Sigmoid colon (tissue), 7 donors: ENCODE measurements around the gene PRKCI. TPM values are rescaled to one million over a fixed set of nuclear protein-coding genes. Genes with fewer than 3 reads are reported as not detected.

Experiments used
- DNase-seq: peaks from one replicate; pipeline ENCODE4 v3.0.0-alpha.2; 2019
- H3K27ac ChIP-seq, 4 donors: fragments of 200-600 bp; sonication (generic); one replicate each; pipeline ENCODE4 v1.5.1; 2016 to 2019; ENCODE audit warnings: mild to moderate bottlenecking in 1 of 4
- H3K27me3 ChIP-seq, 3 donors: fragments of 200-600 bp; sonication (generic); one replicate each; pipeline ENCODE4 v1.5.1; 2019; ENCODE audit warnings: mild to moderate bottlenecking in 1 of 3
- H3K36me3 ChIP-seq, 4 donors: fragments of 200-600 bp; sonication (generic); one replicate each; pipeline ENCODE4 v1.5.1; 2016 to 2019
- H3K4me1 ChIP-seq, 4 donors: fragments of 200-600 bp; sonication (generic); one replicate each; pipeline ENCODE4 v1.5.1; 2017 to 2019
- H3K4me3 ChIP-seq, 4 donors: fragments of 200-600 bp; sonication (generic); one replicate each; pipeline ENCODE4 v1.5.1; 2017 to 2019; ENCODE audit warnings: mild to moderate bottlenecking in 2 of 4, moderate library complexity in 1 of 4
- H3K9me3 ChIP-seq, 4 donors: fragments of 200-600 bp in 3 of 4; sonication (generic) in 3 of 4; one replicate each; pipeline versions ENCODE4 v1.5.1 to v1.6.1; 2013 to 2019
- CTCF ChIP-seq, 4 experiments: fragments of 450-650 bp in 3 of 4; fragments of 200-600 bp in 1 of 4; IDR thresholded peaks; one replicate each; pipeline ENCODE4 v1.5.1; 2016 to 2019; ENCODE audit warnings: antibody characterized with exemption in 4 of 4, mild to moderate bottlenecking in 3 of 4, moderate library complexity in 2 of 4
- EP300 ChIP-seq, 4 donors: sonication (generic); formaldehyde crosslinking; IDR thresholded peaks; one replicate each; pipeline ENCODE4 v1.6.1; 2017; ENCODE audit warnings: antibody characterized with exemption in 4 of 4
- POLR2A ChIP-seq, 2 donors: fragments of 450-650 bp; IDR thresholded peaks; one replicate each; pipeline ENCODE4 v1.6.1; 2016; ENCODE audit warnings: antibody characterized with exemption in 2 of 2, mild to moderate bottlenecking in 2 of 2, moderate library complexity in 2 of 2
- POLR2AphosphoS5 ChIP-seq, 4 donors: sonication (generic); formaldehyde crosslinking; IDR thresholded peaks; one replicate each; pipeline ENCODE4 v1.6.1; 2017; ENCODE audit warnings: antibody characterized with exemption in 4 of 4
- WGBS, 2 donors: extraction: QIAGEN DNeasy Blood & Tissue Kit; methylation state at CpG; one replicate each; pipeline ENCODE4 v1.1.7; 2013; 5-methylcytosine and 5-hydroxymethylcytosine counted together
- intact Hi-C: fragments of 100-400 bp; cut with DNase I; formaldehyde crosslinking; loops from one replicate; pipeline ENCODE4 v1.15.1; 2023
- polyA plus RNA-seq, 3 donors: library from polyadenylated mRNA; stranded (reverse); fragments of 200-250 nt; gene quantifications; one replicate each; pipeline ENCODE4 v1.2.3, GENCODE V29; 2013
- total RNA-seq, 4 donors: library from RNA; depleted of rRNA; stranded (reverse); fragments of >200 nt; gene quantifications; one replicate each; pipeline ENCODE4 v1.1.0, GENCODE V29; 2016
- donor health status: healthy with polysubstance abuse.
- donor health status: Bipolar disorder and iron deficiency.
- donor health status: healthy.

The PRKCI gene
- total and polyA plus RNA-seq, 7 donors = 11.8 to 33.2 (median 23.9) TPM

- Histone ChIP-seq H3K27ac (no peak overlapping the region), H3K36me3 (peaks cover 0 to 76% (median 9%) of the 10 kb centered on the region in 4 donors), H3K9me3 (no peaks in the 10 kb centered on the region), H3K27me3 (no peaks in the 10 kb centered on the region), H3K4me1 (no peaks in the 10 kb centered on the region), H3K4me3 (no peak overlapping the region)
- intact Hi-C loops = no loop called here
- no peak for DNase-seq
- TF ChIP-seq EP300 (IDR thresholded peaks at IDR 0.05) = no peak
- no peak for TF ChIP-seq POLR2A (IDR thresholded peaks at IDR 0.05)
- no peak for TF ChIP-seq CTCF (IDR thresholded peaks at IDR 0.05)
- no peak for TF ChIP-seq POLR2AphosphoS5 (IDR thresholded peaks at IDR 0.05)
- WGBS, 2 donors = 95 to 96% methylated on average over 2 of the region's 2 CpGs
These were observed 68.0 kb downstream of the PRKCI start for GRCh38 chr3:170290194-170290593.

- no peak overlapping the region for H3K4me3 ChIP-seq
- no peak overlapping the region for H3K27ac ChIP-seq
- H3K4me1 ChIP-seq = no peaks in the 10 kb centered on the region
- intact Hi-C loops = no loop called here
- DNase-seq = no peak
- no peak for TF ChIP-seq POLR2AphosphoS5 (IDR thresholded peaks at IDR 0.05)
- TF ChIP-seq POLR2A (IDR thresholded peaks at IDR 0.05) = no peak
- TF ChIP-seq EP300 (IDR thresholded peaks at IDR 0.05) = no peak
- TF ChIP-seq CTCF (IDR thresholded peaks at IDR 0.05) = no peak
- WGBS, 2 donors = 92 to 95% methylated on average over 8 of the region's 8 CpGs
- peaks cover 0 to 78% (median 11%) of the 10 kb centered on the region in 4 donors for H3K36me3 ChIP-seq
- no peaks in the 10 kb centered on the region for H3K27me3 ChIP-seq
- H3K9me3 ChIP-seq = no peaks in the 10 kb centered on the region
These were observed 73.4 kb downstream of the PRKCI start for GRCh38 chr3:170295586-170295985.

DNA sequence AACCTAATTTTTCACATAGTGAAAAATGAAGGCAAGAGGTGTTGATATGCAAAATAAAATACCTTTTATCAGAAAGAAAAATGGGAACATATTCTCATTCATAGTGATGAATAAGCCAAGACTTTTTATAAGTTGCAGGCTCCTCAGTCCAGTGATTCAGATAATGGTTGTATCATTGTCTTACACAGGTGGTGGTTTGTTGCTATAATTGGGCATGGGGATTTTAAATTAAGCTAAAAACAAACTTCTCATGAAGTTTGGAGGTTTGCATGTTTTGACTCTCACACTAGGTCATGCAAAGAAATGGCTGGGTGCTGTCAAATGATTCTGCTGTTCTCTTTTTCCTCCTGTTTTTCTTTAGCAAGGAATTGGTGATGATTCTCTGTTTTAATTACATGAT is 74.5 kb downstream of the PRKCI start:
- DNase-seq = no peak
- no peaks in the 10 kb centered on the region for H3K27me3 ChIP-seq
- TF ChIP-seq EP300 (IDR thresholded peaks at IDR 0.05) = no peak
- TF ChIP-seq POLR2A (IDR thresholded peaks at IDR 0.05) = no peak
- TF ChIP-seq CTCF (IDR thresholded peaks at IDR 0.05) = no peak
- no peak for TF ChIP-seq POLR2AphosphoS5 (IDR thresholded peaks at IDR 0.05)
- no peak overlapping the region for H3K4me3 ChIP-seq
- intact Hi-C loops = no loop called here
- H3K27ac ChIP-seq = no peak overlapping the region
- H3K9me3 ChIP-seq = no peaks in the 10 kb centered on the region
- H3K36me3 ChIP-seq = peaks cover 0 to 80% (median 13%) of the 10 kb centered on the region in 4 donors
- H3K4me1 ChIP-seq = no peaks in the 10 kb centered on the region

GRCh38 chr3:170301405-170301804 is 79.2 kb downstream of the PRKCI start:
- DNase-seq = no peak
- H3K27ac ChIP-seq = no peak overlapping the region
- WGBS, 2 donors = 16 to 53% methylated on average over 3 of the region's 3 CpGs
- no peaks in the 10 kb centered on the region for H3K9me3 ChIP-seq
- no peaks in the 10 kb centered on the region for H3K27me3 ChIP-seq
- H3K36me3 ChIP-seq = peaks cover 0 to 56% (median 6%) of the 10 kb centered on the region in 4 donors
- intact Hi-C loops = no loop called here
- no peak overlapping the region for H3K4me3 ChIP-seq
- no peaks in the 10 kb centered on the region for H3K4me1 ChIP-seq
- no peak for TF ChIP-seq CTCF (IDR thresholded peaks at IDR 0.05)
- TF ChIP-seq POLR2AphosphoS5 (IDR thresholded peaks at IDR 0.05) = no peak
- TF ChIP-seq EP300 (IDR thresholded peaks at IDR 0.05) = no peak
- TF ChIP-seq POLR2A (IDR thresholded peaks at IDR 0.05) = no peak

GRCh38 chr3:170302008-170302407 is 79.8 kb downstream of the PRKCI start:
- intact Hi-C loops = no loop called here
- H3K27me3 ChIP-seq = no peaks in the 10 kb centered on the region
- no peak overlapping the region for H3K27ac ChIP-seq
- H3K4me3 ChIP-seq = no peak overlapping the region
- no peaks in the 10 kb centered on the region for H3K9me3 ChIP-seq
- no peak for DNase-seq
- peaks cover 0 to 52% (median 6%) of the 10 kb centered on the region in 4 donors for H3K36me3 ChIP-seq
- whole genome bisulfite sequencing, 2 donors = 95 to 99% methylated on average over 1 of the region's 1 CpG
- TF ChIP-seq POLR2AphosphoS5 (IDR thresholded peaks at IDR 0.05) (no peak), POLR2A (IDR thresholded peaks at IDR 0.05) (no peak), CTCF (IDR thresholded peaks at IDR 0.05) (no peak), EP300 (IDR thresholded peaks at IDR 0.05) (no peak)
- no peaks in the 10 kb centered on the region for H3K4me1 ChIP-seq
